ENCODE measurements around the gene ATG4C.

Gene ATG4C

DNA sequence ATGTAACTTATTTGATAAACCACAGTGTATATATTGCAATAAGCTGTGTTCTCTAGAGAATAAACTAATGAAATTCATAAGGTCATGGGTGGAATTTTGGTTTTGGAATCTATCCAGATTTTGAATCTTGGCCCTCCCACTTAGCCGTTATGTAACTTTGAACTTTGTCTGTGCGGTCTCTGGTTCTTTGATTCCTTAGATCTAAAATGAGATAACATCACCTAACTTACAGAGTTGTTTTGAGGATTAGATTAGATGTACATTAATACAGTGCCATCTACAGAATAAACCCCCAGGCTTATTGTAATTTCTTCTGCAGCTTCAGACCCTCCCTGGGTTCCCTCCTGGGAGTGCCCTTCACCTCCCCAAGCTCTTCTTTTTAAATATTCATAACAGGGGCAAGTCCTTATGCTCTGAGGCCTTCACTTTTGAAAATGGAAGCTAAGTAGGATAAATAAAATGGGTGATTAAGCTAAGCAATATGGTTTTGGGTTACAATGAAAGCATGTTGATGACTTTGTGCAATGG, 124.3 kb downstream of the ATG4C start:
- H3K4me3 ChIP-seq (ENCODE audit: low read length) = no peak overlapping the region
- TF ChIP-seq, protein P1, sequence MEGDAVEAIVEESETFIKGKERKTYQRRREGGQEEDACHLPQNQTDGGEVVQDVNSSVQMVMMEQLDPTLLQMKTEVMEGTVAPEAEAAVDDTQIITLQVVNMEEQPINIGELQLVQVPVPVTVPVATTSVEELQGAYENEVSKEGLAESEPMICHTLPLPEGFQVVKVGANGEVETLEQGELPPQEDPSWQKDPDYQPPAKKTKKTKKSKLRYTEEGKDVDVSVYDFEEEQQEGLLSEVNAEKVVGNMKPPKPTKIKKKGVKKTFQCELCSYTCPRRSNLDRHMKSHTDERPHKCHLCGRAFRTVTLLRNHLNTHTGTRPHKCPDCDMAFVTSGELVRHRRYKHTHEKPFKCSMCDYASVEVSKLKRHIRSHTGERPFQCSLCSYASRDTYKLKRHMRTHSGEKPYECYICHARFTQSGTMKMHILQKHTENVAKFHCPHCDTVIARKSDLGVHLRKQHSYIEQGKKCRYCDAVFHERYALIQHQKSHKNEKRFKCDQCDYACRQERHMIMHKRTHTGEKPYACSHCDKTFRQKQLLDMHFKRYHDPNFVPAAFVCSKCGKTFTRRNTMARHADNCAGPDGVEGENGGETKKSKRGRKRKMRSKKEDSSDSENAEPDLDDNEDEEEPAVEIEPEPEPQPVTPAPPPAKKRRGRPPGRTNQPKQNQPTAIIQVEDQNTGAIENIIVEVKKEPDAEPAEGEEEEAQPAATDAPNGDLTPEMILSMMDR (IDR thresholded peaks at IDR 0.05; ENCODE audit: insufficient read depth, low read depth, low read length, missing control alignments) = no peak
- no peak for DNase-seq (ENCODE audit: low read depth)

DNA sequence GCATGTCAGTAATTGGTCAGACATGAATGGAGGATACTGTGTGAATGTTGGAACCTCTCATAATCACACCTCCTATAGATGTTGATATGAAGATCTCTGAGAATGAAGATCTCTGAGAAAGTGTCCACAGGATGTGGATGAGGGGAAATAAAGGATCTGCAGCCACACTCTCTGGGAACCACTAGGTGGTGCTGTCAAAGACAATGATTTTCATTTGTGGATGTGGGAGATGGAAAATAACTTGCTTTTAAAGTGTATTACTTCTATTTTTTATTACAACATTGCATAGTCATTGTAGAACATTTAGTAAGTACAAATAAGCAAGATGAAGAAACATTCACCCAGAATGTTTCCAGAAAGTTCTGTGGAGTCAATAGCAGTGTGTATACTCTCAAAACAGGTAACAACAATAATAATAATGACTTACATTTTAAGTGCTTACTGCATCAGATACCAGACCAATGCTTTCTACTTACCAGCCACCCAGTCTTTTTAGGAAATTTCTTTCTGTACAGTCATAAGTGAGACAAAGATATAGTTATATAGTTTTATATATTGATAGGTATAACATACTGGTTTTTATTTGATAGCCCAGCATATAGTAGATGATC, 128.2 kb downstream of the ATG4C start:
- peak; percentile 32 for DNase-seq (ENCODE audit: low read depth)
- H3K4me3 ChIP-seq (ENCODE audit: low read length) = no peak overlapping the region
- TF ChIP-seq, protein P1 (IDR thresholded peaks at IDR 0.05; ENCODE audit: insufficient read depth, low read depth, low read length, missing control alignments) = peak; percentile 82
